ENCODE measurements around the gene SLCO2A1. TPM values are rescaled to one million over a fixed set of nuclear protein-coding genes. Genes with fewer than 3 reads are reported as not detected.

SLCO2A1 gene
- total and polyA plus RNA-seq, 2 donors: 1.5 to 3.9 TPM

DNA sequence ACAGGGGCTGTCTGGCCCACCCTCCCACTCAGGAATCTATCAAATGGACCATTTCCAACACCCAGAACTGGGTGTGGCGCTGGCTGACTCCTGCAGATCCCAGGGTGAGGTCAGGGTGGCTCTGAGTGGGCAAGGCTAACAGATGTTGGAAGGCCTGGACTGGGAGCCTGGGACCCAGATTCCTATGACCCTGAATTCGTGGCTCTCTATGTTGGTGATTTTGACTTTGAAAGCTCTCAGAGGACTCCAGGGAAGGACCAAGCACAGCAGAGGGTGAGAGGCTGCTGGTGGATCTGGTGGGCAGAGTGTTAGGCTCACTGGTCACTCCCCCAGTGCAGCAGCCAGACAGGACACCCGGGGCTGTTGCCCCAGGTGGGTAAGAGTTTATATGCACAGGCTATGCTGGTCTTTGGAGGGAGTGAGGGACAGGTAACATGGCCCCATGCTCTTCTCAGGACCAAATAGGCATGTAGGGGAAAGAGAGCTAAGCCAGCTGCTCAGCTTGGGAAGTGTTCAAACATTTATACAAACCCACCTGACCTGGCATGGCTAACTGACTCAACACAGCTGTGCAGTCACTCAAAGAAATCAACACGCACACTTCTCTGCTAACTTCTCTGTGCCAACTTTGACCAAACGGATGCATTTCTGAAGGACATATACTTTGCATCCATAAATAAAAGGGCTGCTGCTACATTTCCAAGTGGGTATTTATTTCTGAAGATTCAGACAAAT lies 71.5 kb downstream of the SLCO2A1 start:
- H3K4me1 ChIP-seq (ENCODE audit: control insufficient read depth in 2 of 2, insufficient read depth in 2 of 2, low read length in 2 of 2): peaks cover 0 to 20% of the 10 kb centered on the region in 2 donors
- no peak overlapping the region for H3K4me3 ChIP-seq (ENCODE audit: low read length in 2 of 2)
- no peaks in the 10 kb centered on the region for H3K36me3 ChIP-seq (ENCODE audit: control insufficient read depth in 2 of 2, insufficient read depth in 2 of 2, low read length in 1 of 2)
- 85% methylated on average over 5 of the region's 5 CpGs for WGBS
- no peaks in the 10 kb centered on the region for H3K27me3 ChIP-seq (ENCODE audit: control insufficient read depth in 2 of 2, insufficient read depth in 1 of 2, low read length in 1 of 2)
- H3K27ac ChIP-seq (ENCODE audit: low read depth in 1 of 2, low read length in 1 of 2): no peak overlapping the region
- H3K9me3 ChIP-seq (ENCODE audit: control insufficient read depth in 2 of 2, insufficient read depth in 1 of 2, low read length in 1 of 2): no peaks in the 10 kb centered on the region
- peak in 2 of 9 donors; percentile 13 to 37 for DNase-seq (ENCODE audit: low read depth in 6 of 9, low spot score in 9 of 9)

DNA sequence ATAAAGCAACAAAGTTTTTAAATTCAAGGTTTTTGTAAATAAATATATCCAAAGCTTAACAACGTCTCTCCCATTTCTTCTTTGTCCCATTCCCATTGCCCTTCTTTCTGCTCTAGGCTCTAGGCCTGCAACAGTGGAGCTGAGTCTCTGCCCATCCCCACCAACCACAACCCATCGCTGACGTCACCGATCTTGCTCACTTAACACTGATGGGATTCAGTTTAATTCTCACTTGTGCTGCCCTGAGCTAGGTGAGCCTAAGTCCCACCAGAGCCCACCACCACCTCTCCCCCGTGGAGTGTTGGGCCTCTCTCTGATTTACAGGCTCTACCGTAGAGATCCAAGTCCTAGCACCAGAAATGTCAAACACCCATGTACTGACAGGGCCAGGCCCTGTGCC lies 72.7 kb downstream of the SLCO2A1 start:
- H3K36me3 ChIP-seq (ENCODE audit: control insufficient read depth in 2 of 2, insufficient read depth in 2 of 2, low read length in 1 of 2): no peaks in the 10 kb centered on the region
- DNase-seq (ENCODE audit: low read depth in 6 of 9, low spot score in 9 of 9): no peak
- no peaks in the 10 kb centered on the region for H3K27me3 ChIP-seq (ENCODE audit: control insufficient read depth in 2 of 2, insufficient read depth in 1 of 2, low read length in 1 of 2)
- H3K4me3 ChIP-seq (ENCODE audit: low read length in 2 of 2): no peak overlapping the region
- 87% methylated on average over 6 of the region's 6 CpGs for WGBS
- H3K4me1 ChIP-seq (ENCODE audit: control insufficient read depth in 2 of 2, insufficient read depth in 2 of 2, low read length in 2 of 2): peaks cover 0 to 20% of the 10 kb centered on the region in 2 donors
- H3K9me3 ChIP-seq (ENCODE audit: control insufficient read depth in 2 of 2, insufficient read depth in 1 of 2, low read length in 1 of 2): no peaks in the 10 kb centered on the region
- no peak overlapping the region for H3K27ac ChIP-seq (ENCODE audit: low read depth in 1 of 2, low read length in 1 of 2)

DNA sequence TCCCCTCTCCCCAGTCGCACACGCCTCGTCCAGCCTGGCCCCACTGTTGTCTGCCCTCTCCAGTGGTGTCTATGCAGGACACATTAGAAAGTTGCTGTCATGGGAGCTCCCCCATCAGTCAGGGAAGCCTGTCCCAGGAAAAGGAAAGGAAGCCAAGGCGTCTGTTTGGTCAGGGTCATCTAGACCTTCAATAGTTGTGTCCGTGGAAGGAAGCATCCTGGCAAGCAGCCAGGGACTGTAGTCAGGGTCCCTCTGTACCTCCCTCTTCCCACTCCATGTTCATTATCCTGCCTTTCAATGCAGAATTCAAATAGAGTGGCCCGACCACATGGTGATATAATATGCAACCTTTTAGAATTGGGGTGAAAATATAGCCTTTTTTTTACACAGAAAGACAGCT lies 73.4 kb downstream of the SLCO2A1 start:
- Histone ChIP-seq H3K4me1 (ENCODE audit: control insufficient read depth in 2 of 2, insufficient read depth in 2 of 2, low read length in 2 of 2) (peaks cover 0 to 20% of the 10 kb centered on the region in 2 donors), H3K36me3 (ENCODE audit: control insufficient read depth in 2 of 2, insufficient read depth in 2 of 2, low read length in 1 of 2) (no peaks in the 10 kb centered on the region), H3K27ac (ENCODE audit: low read depth in 1 of 2, low read length in 1 of 2) (no peak overlapping the region), H3K27me3 (ENCODE audit: control insufficient read depth in 2 of 2, insufficient read depth in 1 of 2, low read length in 1 of 2) (no peaks in the 10 kb centered on the region), H3K4me3 (ENCODE audit: low read length in 2 of 2) (no peak overlapping the region), H3K9me3 (ENCODE audit: control insufficient read depth in 2 of 2, insufficient read depth in 1 of 2, low read length in 1 of 2) (no peaks in the 10 kb centered on the region)
- no peak for DNase-seq (ENCODE audit: low read depth in 6 of 9, low spot score in 9 of 9)
- WGBS: 90% methylated on average over 6 of the region's 6 CpGs

DNA sequence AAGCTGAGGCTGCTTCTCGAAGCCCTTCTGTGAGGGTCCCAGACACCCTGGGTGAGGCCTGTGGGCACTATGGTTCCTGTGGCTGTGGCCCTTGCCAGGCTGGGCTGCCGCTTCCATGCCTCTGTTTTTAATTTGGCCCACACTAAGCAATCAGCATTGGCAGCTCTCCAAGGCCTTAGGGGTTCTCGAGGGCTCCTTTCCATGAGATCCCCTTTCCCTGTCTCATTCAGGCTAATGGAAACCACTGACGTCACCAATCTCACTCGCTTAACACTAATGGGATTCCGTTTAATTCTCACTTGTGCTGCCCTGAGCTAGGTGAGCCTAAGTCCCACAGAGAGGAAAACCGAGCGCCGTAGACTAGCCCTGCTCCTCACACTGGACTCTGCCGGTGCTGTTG lies 73.8 kb downstream of the SLCO2A1 start:
- H3K27ac ChIP-seq (ENCODE audit: low read depth in 1 of 2, low read length in 1 of 2): no peak overlapping the region
- H3K4me3 ChIP-seq (ENCODE audit: low read length in 2 of 2): no peak overlapping the region
- DNase-seq (ENCODE audit: low read depth in 6 of 9, low spot score in 9 of 9): no peak
- H3K27me3 ChIP-seq (ENCODE audit: control insufficient read depth in 2 of 2, insufficient read depth in 1 of 2, low read length in 1 of 2): no peaks in the 10 kb centered on the region
- H3K4me1 ChIP-seq (ENCODE audit: control insufficient read depth in 2 of 2, insufficient read depth in 2 of 2, low read length in 2 of 2): peaks cover 0 to 20% of the 10 kb centered on the region in 2 donors
- H3K9me3 ChIP-seq (ENCODE audit: control insufficient read depth in 2 of 2, insufficient read depth in 1 of 2, low read length in 1 of 2): no peaks in the 10 kb centered on the region
- 77% methylated on average over 10 of the region's 10 CpGs for WGBS
- H3K36me3 ChIP-seq (ENCODE audit: control insufficient read depth in 2 of 2, insufficient read depth in 2 of 2, low read length in 1 of 2): no peaks in the 10 kb centered on the region

DNA sequence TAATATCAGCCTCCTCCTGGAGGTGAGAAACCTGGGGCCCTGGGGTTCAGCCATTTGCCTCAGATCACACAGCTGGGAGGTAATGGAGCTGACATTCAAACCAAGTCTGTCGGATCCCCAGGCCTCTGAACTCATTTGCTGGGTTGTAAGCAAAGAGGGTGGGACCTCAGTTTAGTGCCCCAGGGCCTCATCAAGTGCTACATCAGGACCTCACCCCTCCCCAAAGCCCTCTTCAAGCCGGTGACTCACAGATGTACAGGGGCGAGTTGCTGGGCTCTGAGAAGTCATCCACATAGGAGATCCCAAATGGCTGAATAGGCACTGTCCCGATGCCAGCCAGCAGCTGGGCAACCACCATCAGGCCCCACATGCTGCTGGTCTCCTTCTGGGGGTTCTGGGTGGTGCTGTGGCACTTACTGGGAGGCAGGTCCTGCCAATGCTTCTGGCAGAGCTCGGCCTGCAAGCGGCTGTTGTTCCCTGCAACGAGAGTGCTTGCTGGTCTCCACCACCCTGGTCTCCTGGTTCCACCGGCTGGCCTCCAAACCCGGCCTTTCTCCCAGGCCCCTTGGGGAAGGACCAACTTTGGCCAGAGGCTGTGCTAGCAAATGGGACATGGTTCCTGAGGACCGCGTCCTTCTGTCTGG lies 74.9 kb downstream of the SLCO2A1 start:
- Histone ChIP-seq H3K36me3 (ENCODE audit: control insufficient read depth in 2 of 2, insufficient read depth in 2 of 2, low read length in 1 of 2) (no peaks in the 10 kb centered on the region), H3K9me3 (ENCODE audit: control insufficient read depth in 2 of 2, insufficient read depth in 1 of 2, low read length in 1 of 2) (no peaks in the 10 kb centered on the region), H3K4me1 (ENCODE audit: control insufficient read depth in 2 of 2, insufficient read depth in 2 of 2, low read length in 2 of 2) (peaks cover 0 to 20% of the 10 kb centered on the region in 2 donors), H3K27me3 (ENCODE audit: control insufficient read depth in 2 of 2, insufficient read depth in 1 of 2, low read length in 1 of 2) (no peaks in the 10 kb centered on the region), H3K4me3 (ENCODE audit: low read length in 2 of 2) (no peak overlapping the region), H3K27ac (ENCODE audit: low read depth in 1 of 2, low read length in 1 of 2) (no peak overlapping the region)
- no peak for DNase-seq (ENCODE audit: low read depth in 6 of 9, low spot score in 9 of 9)
- 97% methylated on average over 11 of the region's 11 CpGs for WGBS

DNA sequence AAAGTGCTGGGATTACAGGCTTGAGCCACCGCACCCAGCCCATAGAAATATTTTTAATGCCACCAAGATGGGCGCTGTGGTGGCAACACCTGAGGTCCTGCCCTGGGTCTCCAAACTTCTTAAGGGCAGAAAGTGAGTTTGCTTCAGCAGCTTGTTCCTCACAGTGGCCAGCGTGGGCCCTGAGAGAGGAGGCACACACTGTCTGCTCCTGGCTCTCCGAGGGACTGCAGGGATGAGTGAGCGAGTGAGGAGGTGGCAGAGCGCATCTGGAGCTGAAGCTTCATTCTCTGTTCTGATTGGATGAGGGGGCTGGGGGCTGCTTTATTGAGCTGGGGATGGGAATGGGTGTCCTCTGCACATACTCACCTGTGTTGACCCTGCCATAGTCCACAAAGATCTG lies 76.4 kb downstream of the SLCO2A1 start:
- no peak overlapping the region for H3K27ac ChIP-seq (ENCODE audit: low read depth in 1 of 2, low read length in 1 of 2)
- WGBS: 96% methylated on average over 6 of the region's 6 CpGs
- no peaks in the 10 kb centered on the region for H3K36me3 ChIP-seq (ENCODE audit: control insufficient read depth in 2 of 2, insufficient read depth in 2 of 2, low read length in 1 of 2)
- H3K9me3 ChIP-seq (ENCODE audit: control insufficient read depth in 2 of 2, insufficient read depth in 1 of 2, low read length in 1 of 2): no peaks in the 10 kb centered on the region
- H3K27me3 ChIP-seq (ENCODE audit: control insufficient read depth in 2 of 2, insufficient read depth in 1 of 2, low read length in 1 of 2): no peaks in the 10 kb centered on the region
- DNase-seq (ENCODE audit: low read depth in 6 of 9, low spot score in 9 of 9): no peak
- no peak overlapping the region for H3K4me3 ChIP-seq (ENCODE audit: low read length in 2 of 2)
- H3K4me1 ChIP-seq (ENCODE audit: control insufficient read depth in 2 of 2, insufficient read depth in 2 of 2, low read length in 2 of 2): peaks cover 0 to 14% of the 10 kb centered on the region in 2 donors

DNA sequence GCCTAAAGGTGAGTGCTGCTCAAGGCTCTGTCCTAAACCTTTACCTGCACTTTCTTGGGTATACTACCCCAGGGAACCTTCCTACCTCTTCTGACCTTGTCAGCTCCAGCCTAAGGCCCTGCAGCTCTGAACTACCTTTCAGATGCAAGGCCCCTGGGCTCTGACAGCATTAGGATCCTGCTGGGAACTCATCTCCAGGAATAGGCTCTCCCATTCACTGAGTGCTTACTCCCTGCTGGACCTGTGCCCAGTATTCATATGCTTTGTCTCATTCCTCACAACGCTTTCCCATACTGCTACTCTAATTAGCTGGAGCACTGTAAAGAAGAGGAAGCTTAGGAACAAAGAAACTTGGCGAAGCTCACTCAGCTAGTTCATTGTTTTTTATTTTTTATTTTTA lies 80.3 kb downstream of the SLCO2A1 start:
- Histone ChIP-seq H3K4me1 (ENCODE audit: control insufficient read depth in 2 of 2, insufficient read depth in 2 of 2, low read length in 2 of 2) (peaks cover 0 to 20% of the 10 kb centered on the region in 2 donors), H3K27ac (ENCODE audit: low read depth in 1 of 2, low read length in 1 of 2) (no peak overlapping the region), H3K27me3 (ENCODE audit: control insufficient read depth in 2 of 2, insufficient read depth in 1 of 2, low read length in 1 of 2) (no peaks in the 10 kb centered on the region), H3K36me3 (ENCODE audit: control insufficient read depth in 2 of 2, insufficient read depth in 2 of 2, low read length in 1 of 2) (no peaks in the 10 kb centered on the region), H3K9me3 (ENCODE audit: control insufficient read depth in 2 of 2, insufficient read depth in 1 of 2, low read length in 1 of 2) (no peaks in the 10 kb centered on the region), H3K4me3 (ENCODE audit: low read length in 2 of 2) (no peak overlapping the region)
- WGBS: 92% methylated on average over 2 of the region's 2 CpGs
- DNase-seq (ENCODE audit: low read depth in 6 of 9, low spot score in 9 of 9): no peak

DNA sequence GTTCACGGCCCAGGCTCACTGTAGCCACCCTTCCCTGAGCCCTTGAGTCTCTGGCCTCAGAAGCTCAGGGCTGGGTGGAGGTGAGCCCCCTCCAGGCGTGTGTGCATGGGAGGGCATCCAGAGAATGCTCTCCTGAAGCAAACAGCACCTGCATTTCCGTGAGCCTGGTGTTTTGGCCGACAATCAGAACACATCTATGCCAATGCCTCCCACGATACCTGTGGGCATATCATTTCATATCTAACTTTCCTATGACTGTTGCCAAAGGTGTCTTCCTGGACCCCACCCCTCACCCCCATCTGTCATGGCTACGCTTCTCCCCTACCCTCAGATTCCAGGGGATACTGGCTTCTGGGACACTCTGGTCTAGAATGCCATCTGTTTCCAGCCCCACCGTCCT lies 80.7 kb downstream of the SLCO2A1 start:
- Histone ChIP-seq H3K27ac (ENCODE audit: low read depth in 1 of 2, low read length in 1 of 2) (peak overlapping the region in 1 of 2 donors; percentile 11), H3K4me1 (ENCODE audit: control insufficient read depth in 2 of 2, insufficient read depth in 2 of 2, low read length in 2 of 2) (peaks cover 0 to 20% of the 10 kb centered on the region in 2 donors), H3K4me3 (ENCODE audit: low read length in 2 of 2) (no peak overlapping the region), H3K36me3 (ENCODE audit: control insufficient read depth in 2 of 2, insufficient read depth in 2 of 2, low read length in 1 of 2) (no peaks in the 10 kb centered on the region), H3K9me3 (ENCODE audit: control insufficient read depth in 2 of 2, insufficient read depth in 1 of 2, low read length in 1 of 2) (no peaks in the 10 kb centered on the region), H3K27me3 (ENCODE audit: control insufficient read depth in 2 of 2, insufficient read depth in 1 of 2, low read length in 1 of 2) (no peaks in the 10 kb centered on the region)
- DNase-seq (ENCODE audit: low read depth in 6 of 9, low spot score in 9 of 9): no peak
- 93% methylated on average over 7 of the region's 7 CpGs for WGBS

DNA sequence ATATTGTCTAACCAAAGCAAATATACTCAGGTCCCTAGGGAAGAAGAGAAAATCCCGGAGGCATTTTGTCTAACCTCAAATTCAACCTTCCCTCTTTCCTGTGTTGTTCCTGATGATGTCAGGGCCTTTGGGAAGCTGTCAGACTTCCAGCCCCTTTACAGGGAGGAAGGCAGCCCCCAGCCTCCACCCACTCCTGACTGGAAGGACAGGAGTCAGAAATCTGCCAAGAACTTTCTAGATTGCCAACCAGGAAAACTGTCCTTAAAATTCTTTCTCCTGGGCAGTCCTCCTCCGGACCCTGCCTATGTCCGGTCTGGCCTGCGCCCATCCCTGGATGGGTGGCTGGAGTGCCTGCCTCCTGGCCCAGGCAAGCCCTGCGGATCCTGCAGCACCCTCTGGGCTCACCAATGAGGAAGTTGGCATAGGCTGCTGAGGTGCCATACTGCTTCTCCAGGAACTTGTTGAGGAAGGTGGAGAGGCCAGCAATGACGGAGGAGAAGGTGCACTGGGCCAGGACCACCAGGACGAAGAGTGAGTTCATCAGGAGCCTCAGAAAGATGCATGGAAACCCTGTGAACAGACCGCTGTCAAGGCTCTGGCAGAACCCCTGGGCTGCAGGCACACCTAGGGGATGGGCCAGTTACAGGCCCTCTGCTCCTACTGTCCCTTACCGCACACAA lies 81.5 kb downstream of the SLCO2A1 start:
- H3K4me1 ChIP-seq (ENCODE audit: control insufficient read depth in 2 of 2, insufficient read depth in 2 of 2, low read length in 2 of 2): peaks cover 0 to 25% of the 10 kb centered on the region in 2 donors
- H3K9me3 ChIP-seq (ENCODE audit: control insufficient read depth in 2 of 2, insufficient read depth in 1 of 2, low read length in 1 of 2): no peaks in the 10 kb centered on the region
- H3K27me3 ChIP-seq (ENCODE audit: control insufficient read depth in 2 of 2, insufficient read depth in 1 of 2, low read length in 1 of 2): no peaks in the 10 kb centered on the region
- no peak overlapping the region for H3K27ac ChIP-seq (ENCODE audit: low read depth in 1 of 2, low read length in 1 of 2)
- H3K4me3 ChIP-seq (ENCODE audit: low read length in 2 of 2): no peak overlapping the region
- no peaks in the 10 kb centered on the region for H3K36me3 ChIP-seq (ENCODE audit: control insufficient read depth in 2 of 2, insufficient read depth in 2 of 2, low read length in 1 of 2)
- 91% methylated on average over 9 of the region's 9 CpGs for WGBS
- DNase-seq (ENCODE audit: low read depth in 6 of 9, low spot score in 9 of 9): no peak
